Natural killer cell treated with Interleukin-12 subunit alpha and Interleukin-12 subunit beta and Interleukin-15 and Interleukin-18, amount 100 ng/mL, for 72 hours (primary cell): ENCODE measurements around the gene MTAP. TPM values are rescaled to one million over a fixed set of nuclear protein-coding genes. Genes with fewer than 3 reads are reported as not detected.

Experiments used
- ATAC-seq, 2 donors: fragments of 150-1000 bp; cut with Tn5 transposase in 1 of 2; sonication (Bioruptor Pico), chemical (Tn5 transposase) in 1 of 2; 2 replicates each; pipeline ENCODE4 v1.10.0; 2021
- DNase-seq: peaks from one replicate; pipeline ENCODE4 v3.0.0; 2022; ENCODE audit warnings: low spot score
- H3K27ac Mint-ChIP-seq, 2 donors: 1 replicate in 1 of 2; 2 replicates in 1 of 2; pipeline ENCODE4 v1.8.0; 2022; ENCODE audit warnings: mixed read lengths in 2 of 2, mild to moderate bottlenecking in 1 of 2, moderate library complexity in 1 of 2
- H3K27me3 Mint-ChIP-seq, 2 donors: 1 replicate in 1 of 2; 2 replicates in 1 of 2; pipeline ENCODE4 v1.8.0; 2022; ENCODE audit warnings: mixed read lengths in 2 of 2
- H3K36me3 Mint-ChIP-seq: one replicate; pipeline ENCODE4 v1.8.0; 2022; ENCODE audit warnings: mixed read lengths
- H3K4me1 Mint-ChIP-seq, 2 donors: 1 replicate in 1 of 2; 2 replicates in 1 of 2; pipeline ENCODE4 v1.8.0; 2022; ENCODE audit warnings: low read depth in 2 of 2, mixed read lengths in 2 of 2, mild to moderate bottlenecking in 1 of 2
- H3K4me3 Mint-ChIP-seq: one replicate; pipeline ENCODE4 v1.8.0; 2022; ENCODE audit warnings: mixed read lengths
- H3K9me3 Mint-ChIP-seq: 2 replicates; pipeline ENCODE4 v1.8.0; 2022; ENCODE audit warnings: mixed read lengths
- total RNA-seq, 2 donors: library from RNA; stranded (reverse); gene quantifications; one replicate each; pipeline ENCODE4 v1.2.3, GENCODE V29; 2022

Gene MTAP
- total RNA-seq, 2 donors from 2014 or later, result 32.9 to 61.3 TPM

DNA sequence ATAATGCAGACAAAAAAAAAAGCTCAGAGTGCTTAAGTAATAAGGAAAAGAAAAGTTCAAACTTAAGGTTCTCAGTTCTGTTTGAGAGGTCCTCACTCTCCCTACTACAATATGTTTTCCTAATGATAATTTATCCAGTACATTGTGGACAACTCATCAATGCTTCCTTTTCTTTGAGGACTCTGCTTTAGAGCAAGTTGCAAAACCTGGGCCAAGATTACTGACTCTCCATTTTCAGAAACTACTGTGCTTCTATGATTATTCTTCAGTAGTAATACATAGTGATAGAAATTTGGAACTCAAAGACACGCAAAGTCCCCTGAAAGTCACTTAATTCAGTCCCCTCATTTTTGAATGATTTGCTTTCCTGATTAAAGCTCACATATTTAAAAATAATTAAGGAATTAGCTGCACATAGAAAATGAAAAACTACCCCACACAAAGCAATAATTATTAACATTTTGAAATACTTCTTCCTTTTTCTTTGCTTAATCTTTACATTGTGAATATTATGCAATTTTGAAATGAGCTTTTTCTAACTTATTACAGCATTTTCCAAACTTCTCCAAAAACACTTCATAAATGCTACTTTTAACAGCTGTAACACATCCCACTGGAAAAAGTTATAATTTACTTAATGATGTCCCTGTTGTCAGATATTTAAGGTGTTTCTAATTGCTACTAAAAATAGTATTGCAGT is 180.6 kb downstream of the MTAP start:
- Mint-ChIP-seq H3K4me1 (peaks cover 6 to 7% of the 10 kb centered on the region in 2 donors), H3K36me3 (peaks cover 7% of the 10 kb centered on the region), H3K9me3 (no peaks in the 10 kb centered on the region), H3K4me3 (no peak overlapping the region), H3K27ac (no peak overlapping the region), H3K27me3 (peaks cover 46 to 60% of the 10 kb centered on the region in 2 donors)
- ATAC-seq (no peak), DNase-seq (no peak)

DNA sequence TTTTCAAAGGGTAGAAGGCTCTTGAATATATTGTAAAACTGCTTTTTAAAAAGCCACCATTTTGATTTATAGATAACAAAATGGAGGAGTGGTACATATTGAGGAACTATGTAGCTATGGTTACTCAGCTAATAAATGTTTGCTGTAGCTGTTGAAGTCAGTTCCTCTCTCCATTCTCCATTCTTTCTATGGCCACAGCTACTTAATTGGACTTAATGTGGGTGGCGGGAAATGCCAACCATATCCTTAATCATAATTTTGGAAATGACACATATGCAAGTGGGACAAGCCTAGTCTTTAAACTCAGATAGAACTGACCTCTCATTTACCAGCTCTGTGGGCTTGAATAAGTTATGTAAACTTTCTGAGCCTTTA is 181.1 kb downstream of the MTAP start:
- ATAC-seq (no peak), DNase-seq (no peak)
- Mint-ChIP-seq H3K27me3 (peaks cover 44 to 61% of the 10 kb centered on the region in 2 donors), H3K9me3 (no peaks in the 10 kb centered on the region), H3K36me3 (peaks cover 7% of the 10 kb centered on the region), H3K4me3 (no peak overlapping the region), H3K4me1 (peaks cover 6 to 7% of the 10 kb centered on the region in 2 donors), H3K27ac (no peak overlapping the region)

DNA sequence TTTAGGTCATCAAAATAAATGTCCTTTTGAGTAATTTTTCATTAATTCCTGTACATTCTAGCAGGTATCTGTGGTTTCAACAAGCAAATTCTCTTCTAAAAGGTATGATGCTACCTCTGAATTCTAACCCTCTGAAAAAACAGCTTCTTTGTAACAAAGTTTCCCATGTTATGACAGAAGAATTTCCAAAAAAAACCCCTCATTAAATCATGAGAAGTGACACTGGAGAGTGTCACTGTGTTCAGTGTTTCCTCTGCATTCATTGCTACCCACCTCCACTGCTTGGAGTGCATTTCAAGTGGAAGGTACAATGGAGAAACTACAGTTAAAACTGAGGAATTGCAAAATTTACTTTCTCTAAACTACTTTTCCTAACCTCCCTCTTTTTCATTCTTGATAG is 181.7 kb downstream of the MTAP start:
- Mint-ChIP-seq H3K4me3 (no peak overlapping the region), H3K36me3 (peaks cover 2% of the 10 kb centered on the region), H3K9me3 (no peaks in the 10 kb centered on the region), H3K27me3 (peaks cover 43 to 61% of the 10 kb centered on the region in 2 donors), H3K27ac (no peak overlapping the region), H3K4me1 (peaks cover 4 to 9% of the 10 kb centered on the region in 2 donors)
- ATAC-seq (no peak), DNase-seq (no peak)

DNA sequence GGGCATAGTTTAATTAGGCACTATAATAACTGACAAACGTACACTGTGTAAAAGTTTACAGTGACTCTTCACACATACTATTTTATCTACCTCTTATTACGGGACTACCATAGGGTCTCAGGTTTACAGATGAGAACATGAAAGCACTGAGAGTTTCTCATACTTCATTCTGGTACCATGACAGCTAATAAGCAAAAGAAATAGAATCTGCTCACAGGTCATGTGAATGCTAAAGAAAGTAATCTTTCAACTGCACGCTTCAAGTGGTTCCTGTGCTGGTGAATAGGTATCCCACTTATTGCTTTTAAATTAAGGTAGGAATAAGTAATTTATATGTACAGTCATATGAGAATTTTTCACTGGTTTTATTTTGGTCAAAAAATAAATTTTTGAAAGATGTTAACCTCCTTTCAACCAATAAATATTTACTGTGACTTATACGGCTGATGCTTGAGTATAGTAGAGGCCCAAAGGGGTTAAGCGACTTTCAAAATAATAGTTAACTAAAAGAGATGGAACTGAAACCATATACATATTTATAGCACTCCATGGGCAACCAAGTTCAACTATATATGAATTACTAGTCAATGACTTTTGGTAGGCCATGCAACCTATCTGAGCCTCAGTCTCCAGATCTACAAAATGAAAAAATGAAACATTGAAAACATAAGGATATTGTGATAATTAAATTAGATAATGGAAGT is 183.7 kb downstream of the MTAP start:
- peaks cover 45 to 66% of the 10 kb centered on the region in 2 donors for H3K27me3 Mint-ChIP-seq
- H3K9me3 Mint-ChIP-seq, result no peaks in the 10 kb centered on the region
- peaks cover 6 to 17% of the 10 kb centered on the region in 2 donors for H3K4me1 Mint-ChIP-seq
- no peak for ATAC-seq
- no peak overlapping the region for H3K4me3 Mint-ChIP-seq
- H3K27ac Mint-ChIP-seq, result no peak overlapping the region
- DNase-seq, result no peak
- H3K36me3 Mint-ChIP-seq, result no peaks in the 10 kb centered on the region

Other genes with a start within 250 kb of the MTAP start
- 10 to 100 TPM in 1 of 2 donors, 1 to 10 TPM in 1; 3.9 to 15.7 TPM for gene CDKN2A, start 191.8 kb downstream of the MTAP start, total RNA-seq
- gene CDKN2B-AS1, start 192.2 kb downstream of the MTAP start, total RNA-seq, result 1 to 10 TPM; 2.0 to 2.4 TPM
- 1 to 10 TPM; 1.6 to 5.0 TPM for gene CDKN2B, start 206.7 kb downstream of the MTAP start, total RNA-seq